ENCODE measurements around the gene INO80C.

DNA sequence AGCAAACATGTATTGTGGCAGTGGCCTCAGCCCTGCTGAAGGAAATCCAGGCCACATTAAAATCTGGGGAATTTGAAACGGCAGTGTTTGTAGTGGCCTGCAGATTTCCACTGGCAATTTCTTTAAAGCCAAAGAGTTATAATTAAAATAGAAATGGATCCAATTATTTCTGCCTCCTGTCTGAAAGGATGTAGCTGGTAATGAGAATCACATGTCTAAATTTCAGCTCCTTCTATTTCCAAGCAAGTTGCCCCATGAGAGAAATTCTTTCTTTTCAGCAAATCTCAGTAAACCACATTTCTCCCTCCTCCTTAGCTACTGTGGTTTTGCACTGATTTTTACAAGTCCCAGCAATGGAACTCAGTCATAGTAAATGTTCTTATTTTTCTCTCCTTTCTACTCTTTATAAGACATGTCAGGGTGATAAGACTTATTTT is 65.2 kb downstream of the INO80C start:
- TF ChIP-seq, protein P1, sequence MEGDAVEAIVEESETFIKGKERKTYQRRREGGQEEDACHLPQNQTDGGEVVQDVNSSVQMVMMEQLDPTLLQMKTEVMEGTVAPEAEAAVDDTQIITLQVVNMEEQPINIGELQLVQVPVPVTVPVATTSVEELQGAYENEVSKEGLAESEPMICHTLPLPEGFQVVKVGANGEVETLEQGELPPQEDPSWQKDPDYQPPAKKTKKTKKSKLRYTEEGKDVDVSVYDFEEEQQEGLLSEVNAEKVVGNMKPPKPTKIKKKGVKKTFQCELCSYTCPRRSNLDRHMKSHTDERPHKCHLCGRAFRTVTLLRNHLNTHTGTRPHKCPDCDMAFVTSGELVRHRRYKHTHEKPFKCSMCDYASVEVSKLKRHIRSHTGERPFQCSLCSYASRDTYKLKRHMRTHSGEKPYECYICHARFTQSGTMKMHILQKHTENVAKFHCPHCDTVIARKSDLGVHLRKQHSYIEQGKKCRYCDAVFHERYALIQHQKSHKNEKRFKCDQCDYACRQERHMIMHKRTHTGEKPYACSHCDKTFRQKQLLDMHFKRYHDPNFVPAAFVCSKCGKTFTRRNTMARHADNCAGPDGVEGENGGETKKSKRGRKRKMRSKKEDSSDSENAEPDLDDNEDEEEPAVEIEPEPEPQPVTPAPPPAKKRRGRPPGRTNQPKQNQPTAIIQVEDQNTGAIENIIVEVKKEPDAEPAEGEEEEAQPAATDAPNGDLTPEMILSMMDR (IDR thresholded peaks at IDR 0.05; ENCODE audit: low read length) = no peak
- no peak for TF ChIP-seq EZH2 (IDR thresholded peaks at IDR 0.05; ENCODE audit: borderline replicate concordance, low read length)
